ENCODE results near the gene TRPM4. TPM values are rescaled to one million over a fixed set of nuclear protein-coding genes. Genes with fewer than 3 reads are reported as not detected.
"Not testable (repeated sequence)": the region's sequence is repeated elsewhere in the genome, so short reads cannot be mapped to it uniquely, and the experiment has no call there.

Gene TRPM4
- total and polyA plus RNA-seq, 4 experiments from 2014 or later, result 0.41 TPM; not detected in 3

DNA sequence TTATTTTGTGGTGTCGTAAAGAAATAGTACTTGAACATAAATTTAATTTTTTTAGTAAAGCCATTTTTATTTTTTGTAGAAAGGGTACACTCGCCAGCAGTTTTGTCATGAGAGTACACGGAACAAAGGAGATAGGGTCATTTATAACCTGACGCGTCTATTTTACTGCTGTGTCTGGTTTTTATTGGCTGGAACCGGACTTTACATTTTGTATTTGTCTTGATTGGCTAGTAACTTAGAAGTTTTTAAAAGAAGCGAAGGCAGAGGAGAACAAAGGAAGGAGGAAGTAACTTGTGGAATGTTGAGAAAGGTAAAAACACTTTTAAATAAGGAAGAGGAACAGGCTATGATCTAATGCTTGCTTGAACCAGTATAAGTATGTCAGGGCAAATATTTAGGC, 43.5 kb downstream of the TRPM4 start:
- Histone ChIP-seq H3K36me3 (ENCODE audit: insufficient read depth, low read length) (no peaks in the 10 kb centered on the region), H3K27ac (ENCODE audit: low read depth, low read length) (no peak overlapping the region), H3K27me3 (ENCODE audit: insufficient read depth, low read length) (no peaks in the 10 kb centered on the region), H3K4me3 (ENCODE audit: low read length in 2 of 2) (no peak overlapping the region), H3K4me1 (ENCODE audit: insufficient read depth, low read length) (no peaks in the 10 kb centered on the region), H3K9me3 (ENCODE audit: control insufficient read depth in 1 of 2, low read length in 2 of 2) (no peaks in the 10 kb centered on the region)
- no peaks in the 10 kb centered on the region for H3K36me3 Mint-ChIP-seq
- no peak overlapping the region for H3K4me3 Mint-ChIP-seq
- peaks cover 0 to 5% (median 4%) of the 10 kb centered on the region in 4 donors for H3K4me1 Mint-ChIP-seq
- peaks cover 4% of the 10 kb centered on the region in 2 donors for H3K27me3 Mint-ChIP-seq
- H3K9me3 Mint-ChIP-seq, result no peaks in the 10 kb centered on the region
- intact Hi-C loops (cut with micrococcal nuclease), result no loop called here
- H3K27ac Mint-ChIP-seq, result no peak overlapping the region
- CTCF ChIA-PET (ENCODE audit: partially characterized antibody), result interaction anchor here (0.8 kb wide), 1 partner anchor 25 kb away, joined by 3 read pairs; no protein-coding TSS in a partner anchor
- POLR2A ChIA-PET (ENCODE audit: partially characterized antibody), result no interaction called here
- DNase-seq, result no peak

DNA sequence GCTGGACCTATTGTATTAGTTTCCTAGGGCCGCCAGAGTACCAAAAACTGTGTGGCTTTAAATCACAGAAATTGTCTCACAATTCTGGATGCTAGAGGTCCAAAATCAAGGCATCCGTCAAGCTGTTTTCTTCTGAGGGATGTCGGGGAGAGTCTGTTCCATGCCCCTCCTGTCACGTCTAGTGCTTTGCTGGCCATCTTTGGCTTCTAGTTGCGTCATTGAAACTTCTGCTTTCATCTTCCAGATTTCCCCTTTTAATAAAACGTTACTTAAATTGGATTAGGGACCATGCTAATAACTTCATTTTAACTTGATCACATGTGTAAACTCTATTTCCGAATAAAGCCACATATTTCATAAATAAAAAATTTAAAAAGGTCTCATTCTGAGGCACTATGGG, 47.5 kb downstream of the TRPM4 start:
- DNase-seq, result no peak
- Mint-ChIP-seq H3K36me3 (no peaks in the 10 kb centered on the region), H3K27ac (no peak overlapping the region), H3K9me3 (no peaks in the 10 kb centered on the region), H3K27me3 (peaks cover 2 to 6% of the 10 kb centered on the region in 2 donors), H3K4me3 (no peak overlapping the region), H3K4me1 (peaks cover 0 to 5% (median 3%) of the 10 kb centered on the region in 4 donors)
- no peaks in the 10 kb centered on the region for H3K9me3 ChIP-seq (ENCODE audit: control insufficient read depth in 1 of 2, low read length in 2 of 2)
- no peak overlapping the region for H3K27ac ChIP-seq (ENCODE audit: low read depth, low read length)
- H3K4me3 ChIP-seq (ENCODE audit: low read length in 2 of 2), result no peak overlapping the region
- intact Hi-C loops (cut with micrococcal nuclease), result no loop called here
- ChIA-PET CTCF (ENCODE audit: partially characterized antibody) (no interaction called here), POLR2A (ENCODE audit: partially characterized antibody) (interaction anchor here (0.9 kb wide), 1 partner anchor 107 kb away, joined by 3 read pairs; no protein-coding TSS in a partner anchor)
- no peaks in the 10 kb centered on the region for H3K36me3 ChIP-seq (ENCODE audit: insufficient read depth, low read length)
- H3K4me1 ChIP-seq (ENCODE audit: insufficient read depth, low read length), result no peaks in the 10 kb centered on the region
- H3K27me3 ChIP-seq (ENCODE audit: insufficient read depth, low read length), result no peaks in the 10 kb centered on the region

DNA sequence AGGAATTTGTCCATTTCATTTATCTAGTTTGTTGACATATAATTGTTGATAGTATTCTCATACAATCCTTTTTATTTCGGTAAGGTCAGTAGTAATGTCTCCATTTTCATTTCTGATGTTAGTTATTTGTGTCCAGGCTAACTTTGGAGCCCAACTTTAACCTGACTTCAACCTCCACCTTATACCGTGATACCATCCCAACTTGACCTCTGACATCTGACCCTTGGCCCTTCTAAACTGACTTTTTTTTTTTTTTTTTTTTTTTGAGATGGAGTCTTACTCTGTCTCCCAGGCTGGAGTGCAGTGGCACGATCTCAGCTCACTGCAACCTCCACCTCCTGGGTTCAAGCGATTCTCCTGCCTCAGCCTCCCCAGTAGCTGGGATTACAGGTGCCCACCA, 51.9 kb downstream of the TRPM4 start:
- H3K9me3 Mint-ChIP-seq; H3K36me3 Mint-ChIP-seq; H3K27me3 Mint-ChIP-seq; H3K27me3 ChIP-seq (ENCODE audit: insufficient read depth, low read length); H3K4me3 Mint-ChIP-seq; H3K4me1 ChIP-seq (ENCODE audit: insufficient read depth, low read length); H3K27ac ChIP-seq (ENCODE audit: low read depth, low read length); H3K9me3 ChIP-seq (ENCODE audit: control insufficient read depth in 1 of 2, low read length in 2 of 2); DNase-seq; H3K4me3 ChIP-seq (ENCODE audit: low read length in 2 of 2); POLR2A ChIA-PET (ENCODE audit: partially characterized antibody); H3K36me3 ChIP-seq (ENCODE audit: insufficient read depth, low read length): not testable (repeated sequence)
- CTCF ChIA-PET (ENCODE audit: partially characterized antibody), result interaction anchor here (2.2 kb wide), 1 partner anchor 11 kb away, joined by 7 read pairs; no protein-coding TSS in a partner anchor
- intact Hi-C loops (cut with micrococcal nuclease), result loop anchor here (2.0 kb wide), 1 partner anchor 113 kb away; no protein-coding TSS in a partner anchor
- peaks cover 5 to 18% (median 12%) of the 10 kb centered on the region in 4 donors for H3K4me1 Mint-ChIP-seq
- peak overlapping the region in 1 of 7 donors; percentile 55 for H3K27ac Mint-ChIP-seq

DNA sequence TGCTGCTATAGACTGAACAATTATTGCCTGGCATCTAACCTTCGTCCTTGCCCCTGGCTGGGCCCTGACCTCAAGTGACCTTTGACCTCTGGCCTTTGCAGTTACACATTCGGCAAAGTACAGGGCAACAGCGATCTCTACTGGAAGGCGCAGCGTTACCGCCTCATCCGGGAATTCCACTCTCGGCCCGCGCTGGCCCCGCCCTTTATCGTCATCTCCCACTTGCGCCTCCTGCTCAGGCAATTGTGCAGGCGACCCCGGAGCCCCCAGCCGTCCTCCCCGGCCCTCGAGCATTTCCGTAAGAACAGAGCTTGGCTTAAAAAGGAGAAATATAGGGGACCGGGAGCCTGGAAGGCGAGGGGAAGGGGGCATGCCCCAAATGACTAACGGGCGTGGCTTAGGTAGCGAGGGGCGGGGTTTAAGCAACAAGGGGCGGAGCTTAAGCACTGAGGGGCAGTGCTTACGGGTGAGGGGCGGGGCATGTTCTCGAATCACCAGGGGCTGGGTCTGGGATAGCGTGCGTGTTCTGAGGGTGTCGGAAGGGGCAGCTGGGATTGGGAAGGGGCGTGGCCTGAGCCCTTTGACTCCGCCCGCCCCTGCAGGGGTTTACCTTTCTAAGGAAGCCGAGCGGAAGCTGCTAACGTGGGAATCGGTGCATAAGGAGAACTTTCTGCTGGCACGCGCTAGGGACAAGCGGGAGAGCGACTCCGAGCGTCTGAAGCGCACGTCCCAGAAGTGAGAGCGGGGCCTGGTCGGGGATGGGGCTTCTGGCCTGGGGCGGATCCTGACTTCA, 52.7 kb downstream of the TRPM4 start:
- H3K36me3 ChIP-seq (ENCODE audit: insufficient read depth, low read length), result no peaks in the 10 kb centered on the region
- Mint-ChIP-seq H3K36me3 (no peaks in the 10 kb centered on the region), H3K4me1 (peaks cover 5 to 18% (median 12%) of the 10 kb centered on the region in 4 donors), H3K4me3 (peak overlapping the region in 3 of 8 donors; percentile 13 to 36 (median 18)), H3K27me3 (peaks cover 0 to 3% of the 10 kb centered on the region in 2 donors), H3K9me3 (no peaks in the 10 kb centered on the region), H3K27ac (peak overlapping the region in 1 of 7 donors; percentile 80)
- peak in 4 of 5 donors; percentile 18 to 35 (median 24) for DNase-seq
- no peaks in the 10 kb centered on the region for H3K9me3 ChIP-seq (ENCODE audit: control insufficient read depth in 1 of 2, low read length in 2 of 2)
- no peaks in the 10 kb centered on the region for H3K27me3 ChIP-seq (ENCODE audit: insufficient read depth, low read length)
- POLR2A ChIA-PET (ENCODE audit: partially characterized antibody), result no interaction called here
- peaks cover 4% of the 10 kb centered on the region for H3K4me1 ChIP-seq (ENCODE audit: insufficient read depth, low read length)
- CTCF ChIA-PET (ENCODE audit: partially characterized antibody), result interaction anchor here (1.0 kb wide), 1 partner anchor 11 kb away, joined by 3 read pairs; no protein-coding TSS in a partner anchor
- H3K4me3 ChIP-seq (ENCODE audit: low read length in 2 of 2), result no peak overlapping the region
- intact Hi-C loops (cut with micrococcal nuclease), result no loop called here
- H3K27ac ChIP-seq (ENCODE audit: low read depth, low read length), result no peak overlapping the region

DNA sequence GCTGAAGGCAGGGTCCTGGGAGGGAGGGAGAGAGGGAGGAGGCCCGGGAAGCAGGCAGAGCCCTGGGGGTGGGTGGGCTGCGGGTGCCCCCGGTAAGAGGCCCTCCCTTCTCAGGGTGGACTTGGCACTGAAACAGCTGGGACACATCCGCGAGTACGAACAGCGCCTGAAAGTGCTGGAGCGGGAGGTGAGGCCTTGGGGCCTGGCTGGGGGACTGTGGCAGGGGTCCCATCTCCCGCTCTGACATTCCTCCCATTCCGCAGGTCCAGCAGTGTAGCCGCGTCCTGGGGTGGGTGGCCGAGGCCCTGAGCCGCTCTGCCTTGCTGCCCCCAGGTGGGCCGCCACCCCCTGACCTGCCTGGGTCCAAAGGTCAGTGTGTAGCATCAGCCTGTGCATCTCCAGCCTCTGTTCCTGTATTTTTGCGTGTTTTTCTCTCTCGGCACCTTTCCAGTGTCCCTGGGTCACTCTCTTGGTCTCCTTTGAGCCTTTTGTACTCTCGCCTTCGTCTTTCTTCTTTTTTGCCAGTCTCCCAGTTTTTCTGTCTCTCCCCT, 53.4 kb downstream of the TRPM4 start:
- no peaks in the 10 kb centered on the region for H3K9me3 Mint-ChIP-seq
- Histone ChIP-seq H3K4me1 (ENCODE audit: insufficient read depth, low read length) (peaks cover 4% of the 10 kb centered on the region), H3K27ac (ENCODE audit: low read depth, low read length) (no peak overlapping the region), H3K9me3 (ENCODE audit: control insufficient read depth in 1 of 2, low read length in 2 of 2) (no peaks in the 10 kb centered on the region), H3K36me3 (ENCODE audit: insufficient read depth, low read length) (no peaks in the 10 kb centered on the region), H3K27me3 (ENCODE audit: insufficient read depth, low read length) (no peaks in the 10 kb centered on the region), H3K4me3 (ENCODE audit: low read length in 2 of 2) (no peak overlapping the region)
- DNase-seq, result no peak
- H3K27me3 Mint-ChIP-seq, result peaks cover 0 to 3% of the 10 kb centered on the region in 2 donors
- peaks cover 5 to 18% (median 12%) of the 10 kb centered on the region in 4 donors for H3K4me1 Mint-ChIP-seq
- no peak overlapping the region for H3K4me3 Mint-ChIP-seq
- no peaks in the 10 kb centered on the region for H3K36me3 Mint-ChIP-seq
- intact Hi-C loops (cut with micrococcal nuclease), result no loop called here
- peak overlapping the region in 2 of 7 donors; percentile 27 to 66 for H3K27ac Mint-ChIP-seq
- CTCF ChIA-PET (ENCODE audit: partially characterized antibody), result interaction anchor here (1.0 kb wide), 1 partner anchor 12 kb away, joined by 3 read pairs; no protein-coding TSS in a partner anchor
- POLR2A ChIA-PET (ENCODE audit: partially characterized antibody), result no interaction called here

DNA sequence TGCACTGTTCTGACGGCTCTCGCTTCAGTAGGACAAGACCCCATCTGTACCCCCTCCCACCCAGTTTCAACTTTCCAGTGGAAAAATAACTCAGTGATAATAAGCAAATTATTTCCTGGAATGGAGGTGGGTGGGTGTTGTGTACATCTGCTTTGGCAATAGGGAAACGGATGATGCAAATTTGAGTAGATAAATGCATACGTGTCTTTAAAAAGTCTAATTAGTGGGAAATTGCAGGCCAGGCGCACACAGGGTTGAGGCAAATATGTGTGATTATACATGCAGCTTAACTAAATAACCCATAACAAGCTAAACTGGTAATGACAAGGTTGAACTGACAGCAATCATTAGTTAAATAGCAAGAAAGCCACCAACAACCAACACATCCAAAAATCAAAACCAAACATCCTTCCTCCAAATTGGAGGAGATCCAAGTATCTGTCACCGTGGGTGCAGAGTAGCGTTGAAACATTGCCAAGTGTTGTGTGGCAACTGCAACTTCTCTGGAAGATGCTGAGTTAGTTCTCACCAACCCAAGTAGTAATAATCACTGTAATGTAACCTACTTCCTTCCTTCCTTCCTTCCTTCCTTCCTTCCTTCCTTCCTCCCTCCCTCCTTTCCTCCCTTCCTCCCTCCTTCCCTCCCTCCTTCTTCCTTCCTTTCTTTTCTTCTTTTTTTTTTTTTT, 54.6 kb downstream of the TRPM4 start:
- intact Hi-C loops (cut with micrococcal nuclease), result no loop called here
- no peaks in the 10 kb centered on the region for H3K27me3 ChIP-seq (ENCODE audit: insufficient read depth, low read length)
- peaks cover 0 to 3% of the 10 kb centered on the region in 2 donors for H3K27me3 Mint-ChIP-seq
- H3K9me3 ChIP-seq (ENCODE audit: control insufficient read depth in 1 of 2, low read length in 2 of 2), result no peaks in the 10 kb centered on the region
- ChIA-PET POLR2A (ENCODE audit: partially characterized antibody) (no interaction called here), CTCF (ENCODE audit: partially characterized antibody) (interaction anchor here (1.0 to 1.2 kb wide), 2 partner anchors 13 to 89 kb away, joined by 3 to 4 read pairs; no protein-coding TSS in a partner anchor)
- DNase-seq, result peak in 2 of 5 donors; percentile 8 to 26
- H3K4me3 Mint-ChIP-seq, result no peak overlapping the region
- H3K27ac ChIP-seq (ENCODE audit: low read depth, low read length), result no peak overlapping the region
- no peaks in the 10 kb centered on the region for H3K36me3 Mint-ChIP-seq
- H3K4me1 ChIP-seq (ENCODE audit: insufficient read depth, low read length), result peaks cover 4% of the 10 kb centered on the region
- no peak overlapping the region for H3K4me3 ChIP-seq (ENCODE audit: low read length in 2 of 2)
- H3K4me1 Mint-ChIP-seq, result peaks cover 5 to 18% (median 12%) of the 10 kb centered on the region in 4 donors
- no peak overlapping the region for H3K27ac Mint-ChIP-seq
- no peaks in the 10 kb centered on the region for H3K36me3 ChIP-seq (ENCODE audit: insufficient read depth, low read length)
- no peaks in the 10 kb centered on the region for H3K9me3 Mint-ChIP-seq

DNA sequence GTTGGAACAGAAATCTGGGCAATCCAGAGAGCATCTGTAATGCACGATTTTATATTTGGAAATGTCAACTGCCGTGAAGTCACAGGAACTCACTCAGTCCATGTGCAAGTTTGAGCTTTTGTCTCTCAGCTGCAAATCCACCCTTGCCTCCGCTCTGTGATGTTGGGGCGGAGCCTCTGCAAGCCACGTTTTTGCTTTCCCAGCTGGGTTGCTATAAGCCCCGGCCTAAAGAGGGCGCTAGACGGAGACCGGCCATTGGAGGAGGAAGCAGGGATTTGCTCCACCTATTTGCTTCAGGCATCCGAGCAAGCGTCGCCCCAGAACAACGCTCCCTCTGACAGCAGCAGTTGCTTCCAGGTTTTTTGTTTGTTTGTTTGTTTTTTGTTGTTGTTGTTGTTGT, 56.2 kb downstream of the TRPM4 start:
- no peak for DNase-seq
- Histone ChIP-seq H3K27me3 (ENCODE audit: insufficient read depth, low read length) (no peaks in the 10 kb centered on the region), H3K9me3 (ENCODE audit: control insufficient read depth in 1 of 2, low read length in 2 of 2) (no peaks in the 10 kb centered on the region), H3K4me3 (ENCODE audit: low read length in 2 of 2) (no peak overlapping the region), H3K4me1 (ENCODE audit: insufficient read depth, low read length) (peaks cover 4% of the 10 kb centered on the region), H3K27ac (ENCODE audit: low read depth, low read length) (no peak overlapping the region), H3K36me3 (ENCODE audit: insufficient read depth, low read length) (no peaks in the 10 kb centered on the region)
- no peaks in the 10 kb centered on the region for H3K9me3 Mint-ChIP-seq
- H3K27ac Mint-ChIP-seq, result no peak overlapping the region
- H3K36me3 Mint-ChIP-seq, result no peaks in the 10 kb centered on the region
- CTCF ChIA-PET (ENCODE audit: partially characterized antibody), result interaction anchor here (1.4 kb wide), 1 partner anchor 100 kb away, joined by 3 read pairs; the partner anchor contains the start of gene LIN7B
- H3K4me3 Mint-ChIP-seq, result no peak overlapping the region
- H3K4me1 Mint-ChIP-seq, result peaks cover 5 to 18% (median 10%) of the 10 kb centered on the region in 4 donors
- intact Hi-C loops (cut with micrococcal nuclease), result no loop called here
- POLR2A ChIA-PET (ENCODE audit: partially characterized antibody), result no interaction called here
- no peaks in the 10 kb centered on the region for H3K27me3 Mint-ChIP-seq
